ENCODE results near the gene TGFB2. TPM values are rescaled to one million over a fixed set of nuclear protein-coding genes. Genes with fewer than 3 reads are reported as not detected.

TGFB2 gene
- total RNA-seq, 2 experiments from 2014 or later = 0.03 to 0.11 TPM

DNA sequence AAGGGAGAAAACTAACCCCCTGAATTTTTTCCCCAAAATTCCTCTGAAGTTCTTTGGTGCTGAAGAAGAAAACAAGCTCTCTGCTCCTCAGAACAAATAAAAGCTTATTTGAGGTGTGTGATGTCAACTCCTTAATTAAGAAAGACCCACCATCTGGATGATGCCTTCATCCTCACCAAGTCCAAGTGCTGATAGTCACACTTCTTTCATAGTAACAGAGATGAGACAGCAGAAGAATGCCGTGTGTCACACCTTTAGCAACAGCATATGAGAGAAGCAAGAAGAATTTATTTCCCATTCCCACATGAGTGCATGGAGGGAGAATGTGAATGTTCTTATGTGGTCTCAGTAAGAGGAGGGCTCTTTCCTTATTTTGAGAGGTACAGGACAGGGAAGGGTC, 91.2 kb downstream of the TGFB2 start:
- Histone ChIP-seq H2AFZ (ENCODE audit: low read length) (no peak overlapping the region), H4K20me1 (ENCODE audit: insufficient read depth, low read length) (no peaks in the 10 kb centered on the region), H3K9me3 (ENCODE audit: low read length) (no peaks in the 10 kb centered on the region), H3K9me2 (ENCODE audit: insufficient read depth, low read length) (no peaks in the 10 kb centered on the region), H3K4me1 (ENCODE audit: insufficient read depth, low read length, poor library complexity, severe bottlenecking) (no peaks in the 10 kb centered on the region), H3K27ac (ENCODE audit: low read depth, low read length, poor library complexity, severe bottlenecking) (no peak overlapping the region), H3K36me3 (ENCODE audit: insufficient read depth, low read length) (no peaks in the 10 kb centered on the region), H3K4me2 (ENCODE audit: low read length) (no peak overlapping the region), H3K4me3 (ENCODE audit: low read depth, low read length, poor library complexity, severe bottlenecking) (no peak overlapping the region), H3K79me2 (ENCODE audit: insufficient read depth, low read depth, low read length) (no peaks in the 10 kb centered on the region)
- DNase-seq (ENCODE audit: low spot score) = no peak
- ChIA-PET POLR2A (no interaction called here), CTCF (ENCODE audit: unreplicated experiment) (no interaction called here)
- no TSS peak for BruUV-seq (replicated peaks)
- no peak for TF ChIP-seq EZH2phosphoT487 (IDR thresholded peaks at IDR 0.05; ENCODE audit: borderline replicate concordance, low read depth, low read length)
- TF ChIP-seq, protein P1, sequence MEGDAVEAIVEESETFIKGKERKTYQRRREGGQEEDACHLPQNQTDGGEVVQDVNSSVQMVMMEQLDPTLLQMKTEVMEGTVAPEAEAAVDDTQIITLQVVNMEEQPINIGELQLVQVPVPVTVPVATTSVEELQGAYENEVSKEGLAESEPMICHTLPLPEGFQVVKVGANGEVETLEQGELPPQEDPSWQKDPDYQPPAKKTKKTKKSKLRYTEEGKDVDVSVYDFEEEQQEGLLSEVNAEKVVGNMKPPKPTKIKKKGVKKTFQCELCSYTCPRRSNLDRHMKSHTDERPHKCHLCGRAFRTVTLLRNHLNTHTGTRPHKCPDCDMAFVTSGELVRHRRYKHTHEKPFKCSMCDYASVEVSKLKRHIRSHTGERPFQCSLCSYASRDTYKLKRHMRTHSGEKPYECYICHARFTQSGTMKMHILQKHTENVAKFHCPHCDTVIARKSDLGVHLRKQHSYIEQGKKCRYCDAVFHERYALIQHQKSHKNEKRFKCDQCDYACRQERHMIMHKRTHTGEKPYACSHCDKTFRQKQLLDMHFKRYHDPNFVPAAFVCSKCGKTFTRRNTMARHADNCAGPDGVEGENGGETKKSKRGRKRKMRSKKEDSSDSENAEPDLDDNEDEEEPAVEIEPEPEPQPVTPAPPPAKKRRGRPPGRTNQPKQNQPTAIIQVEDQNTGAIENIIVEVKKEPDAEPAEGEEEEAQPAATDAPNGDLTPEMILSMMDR (conservative IDR thresholded peaks at IDR 0.05; ENCODE audit: low read length) = no peak
- intact Hi-C loops (cut with micrococcal nuclease; ENCODE audit: unreplicated experiment) = no loop called here

DNA sequence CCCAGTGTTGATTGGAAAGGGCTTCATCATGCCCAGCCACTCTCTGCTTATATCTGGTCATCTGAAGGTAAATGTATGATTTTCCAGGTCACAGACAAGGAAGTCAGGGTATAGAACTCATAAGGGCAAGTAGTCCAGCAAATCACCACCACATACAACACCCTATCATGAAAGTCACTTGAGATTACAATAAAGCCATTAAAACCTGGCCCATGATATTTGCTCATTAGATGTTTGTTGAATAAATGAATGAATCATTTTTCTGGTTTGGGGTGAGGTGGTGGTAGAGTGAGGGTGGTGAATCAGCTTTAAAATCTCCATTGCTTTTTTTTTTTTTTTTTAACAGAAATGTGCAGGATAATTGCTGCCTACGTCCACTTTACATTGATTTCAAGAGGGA, 91.9 kb downstream of the TGFB2 start:
- no peak for TF ChIP-seq EZH2phosphoT487 (IDR thresholded peaks at IDR 0.05; ENCODE audit: borderline replicate concordance, low read depth, low read length)
- TF ChIP-seq, protein P1 (conservative IDR thresholded peaks at IDR 0.05; ENCODE audit: low read length) = no peak
- Histone ChIP-seq H3K36me3 (ENCODE audit: insufficient read depth, low read length) (no peaks in the 10 kb centered on the region), H3K9me2 (ENCODE audit: insufficient read depth, low read length) (no peaks in the 10 kb centered on the region), H3K4me1 (ENCODE audit: insufficient read depth, low read length, poor library complexity, severe bottlenecking) (no peaks in the 10 kb centered on the region), H3K27ac (ENCODE audit: low read depth, low read length, poor library complexity, severe bottlenecking) (no peak overlapping the region), H3K9me3 (ENCODE audit: low read length) (no peaks in the 10 kb centered on the region), H2AFZ (ENCODE audit: low read length) (no peak overlapping the region), H4K20me1 (ENCODE audit: insufficient read depth, low read length) (no peaks in the 10 kb centered on the region), H3K4me3 (ENCODE audit: low read depth, low read length, poor library complexity, severe bottlenecking) (no peak overlapping the region), H3K79me2 (ENCODE audit: insufficient read depth, low read depth, low read length) (no peaks in the 10 kb centered on the region), H3K4me2 (ENCODE audit: low read length) (no peak overlapping the region)
- ChIA-PET POLR2A (no interaction called here), CTCF (ENCODE audit: unreplicated experiment) (no interaction called here)
- intact Hi-C loops (cut with micrococcal nuclease; ENCODE audit: unreplicated experiment) = no loop called here
- BruUV-seq (replicated peaks) = no TSS peak
- DNase-seq (ENCODE audit: low spot score) = no peak

DNA sequence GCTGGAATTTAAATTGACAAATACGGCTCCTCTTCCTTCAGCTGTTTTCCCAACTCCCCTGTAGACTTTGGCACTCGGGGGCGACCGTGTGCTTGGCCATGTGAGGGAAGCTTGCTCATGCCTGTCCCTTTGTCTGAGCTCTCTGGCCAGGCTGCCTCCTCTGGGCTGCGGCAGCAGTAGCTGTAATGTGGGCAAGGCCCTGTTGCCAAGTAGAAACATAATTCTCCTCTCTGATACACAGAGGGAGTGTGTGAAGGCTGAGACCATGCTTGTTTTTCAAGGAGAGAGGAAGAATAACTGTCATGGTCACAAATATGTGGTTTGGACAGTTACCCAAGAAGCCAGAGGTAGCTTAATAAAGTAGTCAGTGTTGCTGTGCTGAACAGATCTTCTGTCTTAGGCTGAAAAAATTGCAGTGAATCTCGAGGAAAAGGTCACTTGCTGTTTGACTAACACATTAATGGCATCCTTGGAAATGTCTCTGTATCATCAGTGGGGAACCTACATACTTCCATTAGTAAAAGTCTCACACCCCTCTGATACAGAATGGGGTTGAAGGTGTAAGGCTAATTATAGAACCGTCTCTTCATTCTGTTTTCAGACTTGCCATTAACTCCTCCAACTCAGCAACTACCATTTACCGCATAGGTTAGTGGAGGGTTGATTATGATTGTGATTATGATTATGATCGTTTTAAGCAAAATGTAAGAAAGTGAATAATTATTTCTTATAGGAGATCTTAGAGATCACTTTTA, 94.6 kb downstream of the TGFB2 start:
- H3K4me2 ChIP-seq (ENCODE audit: low read length) = no peak overlapping the region
- no peaks in the 10 kb centered on the region for H3K79me2 ChIP-seq (ENCODE audit: insufficient read depth, low read depth, low read length)
- ChIA-PET CTCF (ENCODE audit: unreplicated experiment) (no interaction called here), POLR2A (interaction anchor here (0.5 to 0.7 kb wide), 3 partner anchors 1361 to 1775 kb away, joined by 3 to 4 read pairs (median 3); no protein-coding TSS in a partner anchor)
- TF ChIP-seq, protein P1 (conservative IDR thresholded peaks at IDR 0.05; ENCODE audit: low read length) = no peak
- TF ChIP-seq EZH2phosphoT487 (IDR thresholded peaks at IDR 0.05; ENCODE audit: borderline replicate concordance, low read depth, low read length) = no peak
- H4K20me1 ChIP-seq (ENCODE audit: insufficient read depth, low read length) = no peaks in the 10 kb centered on the region
- no peak overlapping the region for H3K27ac ChIP-seq (ENCODE audit: low read depth, low read length, poor library complexity, severe bottlenecking)
- intact Hi-C loops (cut with micrococcal nuclease; ENCODE audit: unreplicated experiment) = no loop called here
- no peak overlapping the region for H2AFZ ChIP-seq (ENCODE audit: low read length)
- no peak for DNase-seq (ENCODE audit: low spot score)
- H3K4me1 ChIP-seq (ENCODE audit: insufficient read depth, low read length, poor library complexity, severe bottlenecking) = no peaks in the 10 kb centered on the region
- H3K9me2 ChIP-seq (ENCODE audit: insufficient read depth, low read length) = no peaks in the 10 kb centered on the region
- no peaks in the 10 kb centered on the region for H3K36me3 ChIP-seq (ENCODE audit: insufficient read depth, low read length)
- no TSS peak for BruUV-seq (replicated peaks)
- no peak overlapping the region for H3K4me3 ChIP-seq (ENCODE audit: low read depth, low read length, poor library complexity, severe bottlenecking)
- H3K9me3 ChIP-seq (ENCODE audit: low read length) = no peaks in the 10 kb centered on the region
